OCI-M1 (cell line): ENCODE data around the gene GLCCI1.
"Not testable (repeated sequence)": the region's sequence is repeated elsewhere in the genome, so short reads cannot be mapped to it uniquely, and the experiment has no call there.

Experiments
- DNase-seq: peaks from one replicate; lab custom pipeline; 2025; lab: John Stamatoyannopoulos, UW

GLCCI1 gene

GRCh38 chr7:8094164-8095140 lies 125.9 kb downstream of the GLCCI1 start:
- no peak for DNase-seq

GRCh38 chr7:8101292-8101691 lies 132.7 kb downstream of the GLCCI1 start:
- not testable (repeated sequence) for DNase-seq

GRCh38 chr7:8103282-8103681 lies 134.7 kb downstream of the GLCCI1 start:
- DNase-seq, result no peak

- DNase-seq, result no peak
Measured at GRCh38 chr7:8105449-8106095, 137.0 kb downstream of the GLCCI1 start.

GRCh38 chr7:8109196-8110022 lies 140.8 kb downstream of the GLCCI1 start:
- DNase-seq, result no peak

GRCh38 chr7:8111282-8111960 lies 142.8 kb downstream of the GLCCI1 start:
- DNase-seq, result no peak

GRCh38 chr7:8112685-8113084 lies 144.1 kb downstream of the GLCCI1 start:
- no peak for DNase-seq

GRCh38 chr7:8113184-8113583 lies 144.6 kb downstream of the GLCCI1 start:
- no peak for DNase-seq

GRCh38 chr7:8114175-8114574 lies 145.6 kb downstream of the GLCCI1 start:
- no peak for DNase-seq

GRCh38 chr7:8115547-8116402 lies 147.2 kb downstream of the GLCCI1 start:
- DNase-seq, result no peak

- DNase-seq, result no peak
Measured at GRCh38 chr7:8117195-8117594, 148.6 kb downstream of the GLCCI1 start.

GRCh38 chr7:8119262-8119661 lies 150.7 kb downstream of the GLCCI1 start:
- no peak for DNase-seq

GRCh38 chr7:8120390-8121058 lies 151.9 kb downstream of the GLCCI1 start:
- DNase-seq, result no peak

GRCh38 chr7:8121243-8121642 lies 152.6 kb downstream of the GLCCI1 start:
- DNase-seq, result no peak

- peak; percentile 11 for DNase-seq
Measured at GRCh38 chr7:8125680-8126444, 157.3 kb downstream of the GLCCI1 start.

GRCh38 chr7:8126601-8127167 lies 158.1 kb downstream of the GLCCI1 start:
- DNase-seq, result no peak

GRCh38 chr7:8128449-8129317 lies 160.1 kb downstream of the GLCCI1 start:
- peak; percentile 26 for DNase-seq

GRCh38 chr7:8129318-8129659 lies 160.7 kb downstream of the GLCCI1 start:
- no peak for DNase-seq
